Measurements from ENCODE around the gene PRR23E.

Gene PRR23E

DNA sequence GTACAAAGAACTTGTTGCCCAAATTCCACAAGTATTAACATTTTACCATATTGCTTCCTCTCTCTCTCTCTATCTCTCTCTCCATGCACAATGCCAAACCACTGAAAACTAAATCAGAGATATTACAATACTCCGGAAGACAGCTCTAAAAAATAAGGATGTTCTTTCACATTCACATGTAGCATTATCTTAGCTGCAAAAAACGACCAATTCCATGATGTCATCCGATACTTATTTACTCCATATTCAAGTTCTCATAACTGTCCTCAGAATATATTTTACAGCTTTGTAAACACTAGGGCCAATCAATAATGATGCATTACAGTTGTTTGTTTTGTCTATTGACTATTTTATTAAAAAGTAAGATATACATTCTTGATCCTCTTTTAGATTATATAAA lies 7.7 kb upstream of the PRR23E start:
- DNase-seq (ENCODE audit: low spot score): no peak

- DNase-seq (ENCODE audit: low spot score): no peak
Observed at GRCh38 chr3:127185962-127186674, 6.8 kb upstream of the PRR23E start.

- DNase-seq (ENCODE audit: low spot score): no peak
Observed at GRCh38 chr3:127187316-127187715, 5.6 kb upstream of the PRR23E start.

- DNase-seq (ENCODE audit: low spot score): no peak
Observed at GRCh38 chr3:127193341-127193740, 410 bp downstream of the PRR23E start.

DNA sequence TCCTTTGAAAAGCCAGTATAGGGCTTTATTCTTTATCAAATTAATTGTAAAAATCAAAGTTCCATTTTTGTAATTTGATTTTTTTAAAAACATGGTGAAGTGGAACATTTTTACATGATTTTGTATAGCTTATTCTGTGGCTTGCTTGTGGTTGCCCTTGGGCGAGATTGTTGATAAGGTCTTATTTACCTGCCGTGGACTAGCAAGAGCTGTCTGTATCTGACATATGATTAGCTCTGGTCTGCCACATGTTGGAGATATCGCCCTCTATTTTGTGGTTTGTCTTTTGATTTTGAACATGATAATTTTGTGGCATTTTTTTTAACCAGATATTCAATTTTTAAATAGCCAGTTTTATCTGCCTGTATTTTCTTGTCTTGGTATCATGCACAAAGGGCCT lies 844 bp downstream of the PRR23E start:
- no peak for DNase-seq (ENCODE audit: low spot score)

DNA sequence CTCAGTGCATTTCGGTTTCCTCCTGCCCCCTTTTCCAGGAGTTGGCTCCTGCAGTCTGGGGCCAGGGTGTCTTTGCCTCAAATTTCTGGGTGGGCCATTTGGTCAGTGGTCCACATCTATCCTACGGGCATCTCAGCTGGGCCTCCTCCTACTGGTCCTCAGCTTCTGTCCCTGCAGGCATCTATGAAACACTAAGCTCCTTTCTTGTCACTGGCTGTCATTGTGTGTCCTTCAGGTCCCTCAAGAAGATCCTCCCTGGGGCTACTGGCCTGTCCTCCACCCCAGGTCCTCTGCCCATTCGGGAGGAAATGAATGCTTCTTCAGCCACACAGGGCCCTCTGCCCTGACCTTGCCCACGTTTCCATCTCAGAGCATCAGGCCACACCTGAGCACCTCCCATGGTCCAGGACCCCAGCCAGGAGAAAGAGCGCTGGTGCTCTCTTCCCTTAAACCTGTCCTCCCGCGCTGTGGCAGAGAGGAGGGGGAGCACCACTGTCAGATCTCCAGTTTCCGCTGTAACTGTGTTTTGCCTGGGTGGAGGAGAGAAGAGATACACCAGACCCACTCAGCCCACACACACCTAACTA lies 1.8 kb downstream of the PRR23E start:
- DNase-seq (ENCODE audit: low spot score): no peak

- DNase-seq (ENCODE audit: low spot score): no peak
Observed at GRCh38 chr3:127195417-127195816, 2.5 kb downstream of the PRR23E start.

GRCh38 chr3:127196002-127196401 lies 3.1 kb downstream of the PRR23E start:
- no peak for DNase-seq (ENCODE audit: low spot score)

GRCh38 chr3:127196466-127197299 lies 3.8 kb downstream of the PRR23E start:
- DNase-seq (ENCODE audit: low spot score): no peak

DNA sequence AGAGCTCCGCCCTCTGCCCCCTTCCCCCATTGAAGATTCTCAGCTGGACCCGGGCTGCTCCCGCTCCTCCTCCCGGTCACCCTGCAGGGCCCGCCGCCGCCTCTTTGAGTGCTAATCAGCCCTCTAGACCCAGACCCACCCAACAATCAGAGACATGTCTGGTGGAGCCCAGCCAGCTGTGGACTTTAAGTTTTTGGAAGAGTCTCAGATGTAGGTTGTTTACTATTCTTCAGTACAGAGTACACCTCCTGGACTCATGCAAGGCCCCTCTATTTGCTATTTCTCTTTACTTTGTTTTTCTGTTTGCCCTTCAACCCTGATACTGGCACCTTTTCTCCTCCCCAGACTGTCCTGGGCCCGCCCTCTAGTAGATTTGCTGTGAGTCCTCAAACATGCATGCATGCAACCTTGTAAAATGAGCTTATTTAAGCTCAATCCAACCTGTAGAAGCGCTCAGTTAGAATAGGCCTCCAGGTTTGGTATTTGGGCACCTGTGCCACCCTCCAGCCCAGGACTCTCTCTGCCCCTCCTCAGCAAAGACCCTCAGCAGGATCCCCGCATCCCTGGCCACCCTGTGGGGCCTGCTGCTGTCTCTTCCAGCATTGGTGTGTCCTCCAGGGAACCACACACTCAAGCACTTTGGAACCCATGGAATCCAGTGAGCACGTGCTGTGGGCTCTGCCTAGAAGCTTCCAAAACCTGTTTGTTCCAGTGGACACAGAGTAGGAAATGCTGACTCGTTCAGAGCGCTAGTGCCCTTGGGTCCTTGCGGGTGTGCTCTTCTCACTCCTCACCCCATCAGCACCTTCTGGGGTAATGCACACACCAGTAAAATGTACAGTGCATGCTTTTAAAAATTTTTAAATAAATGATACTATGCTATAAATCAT lies 4.6 kb downstream of the PRR23E start:
- no peak for DNase-seq (ENCODE audit: low spot score)

GRCh38 chr3:127200086-127200691 lies 7.3 kb downstream of the PRR23E start:
- no peak for DNase-seq (ENCODE audit: low spot score)

DNA sequence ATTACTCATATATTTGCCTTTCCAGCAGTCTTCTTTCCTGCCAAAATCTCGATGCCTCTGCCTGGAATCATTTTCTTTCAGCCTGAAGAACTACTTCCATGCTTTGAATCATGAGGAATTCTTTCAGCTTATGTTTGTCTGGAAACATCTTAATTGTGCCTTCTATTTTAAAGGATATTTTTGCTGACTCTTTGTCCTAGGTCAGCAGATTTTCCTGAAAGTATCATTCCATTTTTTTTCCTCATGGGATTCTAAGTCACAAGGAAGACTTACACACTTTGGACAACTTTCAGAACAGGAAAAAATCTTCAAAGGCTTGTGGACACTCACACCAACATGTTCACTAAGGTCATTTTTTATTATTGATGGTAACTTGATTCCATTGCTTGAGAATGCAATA lies 10.1 kb downstream of the PRR23E start:
- DNase-seq (ENCODE audit: low spot score): no peak

- no peak for DNase-seq (ENCODE audit: low spot score)
Observed at GRCh38 chr3:127204841-127205582, 12.1 kb downstream of the PRR23E start.

GRCh38 chr3:127206154-127206553 lies 13.2 kb downstream of the PRR23E start:
- DNase-seq (ENCODE audit: low spot score): no peak

- no peak for DNase-seq (ENCODE audit: low spot score)
Observed at GRCh38 chr3:127206611-127207516, 13.9 kb downstream of the PRR23E start.

GRCh38 chr3:127207727-127208482 lies 15.0 kb downstream of the PRR23E start:
- no peak for DNase-seq (ENCODE audit: low spot score)

DNA sequence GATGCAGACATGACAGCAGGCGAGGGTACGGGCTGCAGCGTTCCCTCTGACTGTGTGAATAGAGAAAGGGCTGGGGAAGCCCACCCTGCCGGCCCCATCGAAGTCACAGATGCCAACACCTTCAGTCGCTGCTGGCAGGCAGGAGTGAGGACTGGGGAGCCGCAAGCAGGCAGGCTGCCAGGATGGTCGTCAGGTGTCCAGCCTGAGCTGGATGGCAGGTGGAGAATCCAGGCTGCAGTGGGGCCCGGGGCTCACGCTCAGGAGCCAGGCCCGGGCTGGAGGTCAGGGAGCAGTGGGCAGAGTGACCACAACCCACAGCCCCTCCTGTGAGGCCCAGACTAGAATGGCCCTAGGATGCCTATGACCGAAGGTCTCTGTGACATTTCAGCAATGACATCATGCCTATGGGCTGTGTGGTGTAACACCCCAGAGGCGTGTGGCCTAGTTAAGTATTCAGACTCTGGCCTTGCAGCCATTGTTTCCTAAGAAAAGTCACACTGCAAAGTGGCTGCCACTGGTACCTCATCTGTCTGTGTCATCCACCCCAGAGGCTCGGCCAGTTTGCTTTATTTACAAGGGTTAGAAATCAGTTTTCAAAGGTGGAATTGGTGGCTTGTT lies 15.7 kb downstream of the PRR23E start:
- DNase-seq (ENCODE audit: low spot score): no peak

- DNase-seq (ENCODE audit: low spot score): no peak
Observed at GRCh38 chr3:127209155-127209839, 16.4 kb downstream of the PRR23E start.
